Spleen (tissue), 11 donors: ENCODE measurements around the gene PLCB1. TPM values are rescaled to one million over a fixed set of nuclear protein-coding genes. Genes with fewer than 3 reads are reported as not detected.

ENCODE experiments used
- DNase-seq: peaks from one replicate; pipeline ENCODE4 v3.0.0-alpha.2; 2020
- H3K27ac ChIP-seq, 8 donors: fragments of 200-600 bp; sonication (generic) in 7 of 8; 1 replicate in 4 of 8; 2 replicates in 4 of 8; pipeline versions ENCODE4 v1.5.0 to v1.8.0; 2016 to 2021; ENCODE audit warnings: inconsistent platforms in 4 of 8, mild to moderate bottlenecking in 4 of 8, moderate library complexity in 1 of 8
- H3K27me3 ChIP-seq, 7 donors: fragments of 200-600 bp; sonication (generic) in 6 of 7; replicated peaks in 1 of 7; 1 replicate in 4 of 7; 2 replicates in 3 of 7; pipeline versions ENCODE4 v1.5.0 to v1.8.0; 2016 to 2021; ENCODE audit warnings: inconsistent platforms in 3 of 7, mild to moderate bottlenecking in 1 of 7
- H3K36me3 ChIP-seq, 6 donors: fragments of 200-600 bp; sonication (generic) in 5 of 6; 1 replicate in 4 of 6; 2 replicates in 2 of 6; pipeline versions ENCODE4 v1.5.0 to v1.8.0; 2016 to 2021; ENCODE audit warnings: inconsistent platforms in 2 of 6
- H3K4me1 ChIP-seq, 6 donors: fragments of 200-600 bp; sonication (generic) in 5 of 6; 1 replicate in 3 of 6; 2 replicates in 3 of 6; pipeline versions ENCODE4 v1.5.0 to v1.8.0; 2016 to 2021; ENCODE audit warnings: inconsistent platforms in 3 of 6
- H3K4me3 ChIP-seq, 8 donors: fragments of 200-600 bp; sonication (generic) in 7 of 8; 1 replicate in 4 of 8; 2 replicates in 4 of 8; pipeline versions ENCODE4 v1.5.0 to v1.8.0; 2016 to 2021; ENCODE audit warnings: inconsistent platforms in 4 of 8, mild to moderate bottlenecking in 4 of 8, moderate library complexity in 2 of 8
- H3K9me3 ChIP-seq, 8 donors: fragments of 200-600 bp; sonication (generic) in 7 of 8; 1 replicate in 4 of 8; 2 replicates in 4 of 8; pipeline versions ENCODE4 v1.5.0 to v1.8.0; 2016 to 2021; ENCODE audit warnings: inconsistent platforms in 4 of 8
- CTCF ChIP-seq, 11 experiments: fragments of 200-600 bp in 7 of 11; fragments of 450-650 bp in 4 of 11; sonication (generic) in 4 of 11; IDR thresholded peaks in 8 of 11; conservative IDR thresholded peaks in 3 of 11; 1 replicate in 7 of 11; 2 replicates in 4 of 11; pipeline versions ENCODE4 v1.4.0 to v1.8.0; 2016 to 2021; ENCODE audit warnings: antibody characterized with exemption in 11 of 11, inconsistent platforms in 4 of 11, mild to moderate bottlenecking in 1 of 11
- POLR2A ChIP-seq, 3 donors: fragments of 450-650 bp; IDR thresholded peaks; one replicate each; pipeline ENCODE4 v1.5.1; 2017; ENCODE audit warnings: antibody characterized with exemption in 3 of 3, mild to moderate bottlenecking in 1 of 3
- POLR2AphosphoS5 ChIP-seq, 3 donors: sonication (generic); formaldehyde crosslinking; IDR thresholded peaks; one replicate each; pipeline ENCODE4 v1.5.1; 2017; ENCODE audit warnings: antibody characterized with exemption in 3 of 3
- WGBS, 5 donors: extraction: QIAGEN DNeasy Blood & Tissue Kit in 3 of 5; methylation state at CpG; one replicate each; pipeline versions ENCODE4 v1.1.5 to v1.1.7; 2013 to 2018; 5-methylcytosine and 5-hydroxymethylcytosine counted together
- intact Hi-C: fragments of 100-400 bp; cut with DNase I; formaldehyde crosslinking; loops from one replicate; pipeline ENCODE4 v1.15.0; 2023; ENCODE audit warnings: low total_unique reads
- polyA plus RNA-seq, 3 donors: library from polyadenylated mRNA; stranded (reverse); fragments of 200-250 nt; gene quantifications; one replicate each; pipeline ENCODE4 v1.2.1, GENCODE V29; 2013
- total RNA-seq, 7 donors: library from RNA; depleted of rRNA in 3 of 7; stranded (reverse); fragments of >200 nt in 3 of 7; fragmentation: NEBNext Ultra II Directional in 4 of 7; extraction: Animal tissue kit (Norgen Biotek cat#: 25700) in 4 of 7; gene quantifications; one replicate each; pipeline versions ENCODE4 v1.1.0 to v1.2.1, GENCODE V29; 2016 to 2021
- donor health status: healthy with polysubstance abuse.
- donor health status: DM: no; HTN: no; CAD: no; lungs with moderate emphysema.
- donor health status: DM: no; HTN: no; CAD: no.
- donor health status: Bipolar disorder and iron deficiency.
- donor health status: healthy.
- donor health status: DM: no; HTN: no; CAD: no.
- donor health status: DM: yes; HTN: yes; CAD: no.

Gene PLCB1
- total and polyA plus RNA-seq, 10 donors, result 1.0 to 33.7 (median 16.2) TPM

DNA sequence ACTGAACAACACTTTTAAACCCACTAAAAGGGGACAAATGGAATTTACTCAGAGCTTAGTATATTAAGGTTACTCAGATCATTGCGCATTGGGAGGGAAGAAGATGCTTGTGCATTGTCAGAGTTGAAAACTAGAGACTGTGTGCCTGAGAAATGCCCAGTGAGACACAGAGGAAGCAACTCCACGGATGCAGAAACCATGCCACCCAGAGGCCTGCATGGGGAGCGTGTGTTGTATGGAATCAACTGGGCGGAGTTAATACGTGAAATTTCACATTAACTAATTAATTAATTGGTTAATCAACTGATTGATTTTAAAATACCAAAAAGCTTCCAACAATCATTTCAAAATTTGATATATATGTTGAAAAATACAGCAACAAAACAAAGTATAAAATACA lies 391.6 kb downstream of the PLCB1 start:
- Histone ChIP-seq H3K27ac (no peak overlapping the region), H3K4me3 (no peak overlapping the region), H3K27me3 (no peaks in the 10 kb centered on the region), H3K36me3 (no peaks in the 10 kb centered on the region), H3K9me3 (no peaks in the 10 kb centered on the region), H3K4me1 (peaks cover 0 to 10% (median 0%) of the 10 kb centered on the region in 6 donors)
- 73 to 87% (median 81%) methylated on average over 5 of the region's 5 CpGs for WGBS, 5 donors
- TF ChIP-seq CTCF (IDR thresholded peaks at IDR 0.05 in 8 of 11, conservative IDR thresholded peaks at IDR 0.05 in 3 of 11) (no peak), POLR2AphosphoS5 (IDR thresholded peaks at IDR 0.05) (no peak), POLR2A (IDR thresholded peaks at IDR 0.05) (no peak)
- DNase-seq, result no peak
- intact Hi-C loops, result no loop called here

DNA sequence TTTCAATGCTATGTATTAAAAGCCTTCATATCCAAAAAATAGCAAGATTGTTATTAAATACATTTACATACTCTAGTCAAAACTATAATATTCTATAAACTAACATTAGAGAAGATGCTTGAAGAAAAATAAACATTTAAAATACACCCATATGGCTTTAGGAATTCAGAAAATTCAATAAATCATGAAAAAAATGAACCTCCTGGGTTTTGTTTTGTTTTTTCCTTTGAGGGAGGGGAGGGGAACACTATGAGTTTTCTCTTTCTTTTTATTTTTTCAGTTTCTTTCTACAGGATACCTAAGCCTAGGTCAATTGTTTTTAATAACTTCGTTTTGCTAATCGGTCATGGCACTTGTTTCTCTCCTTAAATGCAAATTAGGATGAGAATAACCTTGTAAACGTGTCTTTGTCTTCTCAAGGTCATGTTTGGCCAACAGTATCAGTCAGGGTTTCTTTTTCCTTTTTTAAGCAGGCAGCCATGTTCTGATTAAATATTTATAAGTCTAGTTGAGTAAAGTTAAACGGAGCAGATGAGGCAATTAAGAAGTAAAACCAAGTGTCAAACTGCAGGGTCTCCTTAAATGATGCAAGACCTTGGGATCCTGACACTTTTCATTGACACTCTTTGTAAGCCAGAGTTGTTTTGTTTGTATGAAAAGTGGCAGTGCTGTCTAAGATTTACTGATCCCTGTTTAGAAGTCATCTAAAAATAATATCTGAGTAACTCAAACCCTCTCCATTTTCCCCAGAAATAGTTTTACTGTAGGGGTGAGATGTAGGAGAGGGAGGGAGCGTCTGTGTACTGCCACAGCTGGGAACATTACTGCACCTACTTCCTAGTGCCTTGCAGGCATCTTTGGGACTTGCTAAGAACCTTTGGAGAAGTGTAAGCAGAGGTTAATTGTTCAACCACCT lies 392.3 kb downstream of the PLCB1 start:
- Histone ChIP-seq H3K4me3 (no peak overlapping the region), H3K27ac (no peak overlapping the region), H3K4me1 (peaks cover 0 to 5% (median 0%) of the 10 kb centered on the region in 6 donors), H3K36me3 (no peaks in the 10 kb centered on the region), H3K9me3 (no peaks in the 10 kb centered on the region), H3K27me3 (no peaks in the 10 kb centered on the region)
- intact Hi-C loops, result no loop called here
- TF ChIP-seq CTCF (IDR thresholded peaks at IDR 0.05 in 8 of 11, conservative IDR thresholded peaks at IDR 0.05 in 3 of 11), result no peak
- TF ChIP-seq POLR2A (IDR thresholded peaks at IDR 0.05), result no peak
- no peak for TF ChIP-seq POLR2AphosphoS5 (IDR thresholded peaks at IDR 0.05)
- 49 to 73% (median 53%) methylated on average over 5 of the region's 5 CpGs for WGBS, 5 donors
- no peak for DNase-seq

GRCh38 chr20:8525017-8525343 lies 392.9 kb downstream of the PLCB1 start:
- Histone ChIP-seq H3K9me3 (no peaks in the 10 kb centered on the region), H3K27me3 (no peaks in the 10 kb centered on the region), H3K4me3 (no peak overlapping the region), H3K4me1 (peaks cover 0 to 3% (median 0%) of the 10 kb centered on the region in 6 donors), H3K36me3 (no peaks in the 10 kb centered on the region), H3K27ac (no peak overlapping the region)
- intact Hi-C loops, result no loop called here
- no peak for TF ChIP-seq POLR2AphosphoS5 (IDR thresholded peaks at IDR 0.05)
- DNase-seq, result no peak

GRCh38 chr20:8526610-8527009 lies 394.5 kb downstream of the PLCB1 start:
- peaks cover 0 to 3% (median 0%) of the 10 kb centered on the region in 6 donors for H3K4me1 ChIP-seq
- DNase-seq, result no peak
- WGBS, 5 donors, result 92 to 99% (median 95%) methylated on average over 2 of the region's 2 CpGs
- no peaks in the 10 kb centered on the region for H3K27me3 ChIP-seq
- H3K9me3 ChIP-seq, result no peaks in the 10 kb centered on the region
- no peak overlapping the region for H3K27ac ChIP-seq
- H3K36me3 ChIP-seq, result no peaks in the 10 kb centered on the region
- intact Hi-C loops, result no loop called here
- TF ChIP-seq POLR2A (IDR thresholded peaks at IDR 0.05), result no peak
- no peak for TF ChIP-seq POLR2AphosphoS5 (IDR thresholded peaks at IDR 0.05)
- no peak for TF ChIP-seq CTCF (IDR thresholded peaks at IDR 0.05 in 8 of 11, conservative IDR thresholded peaks at IDR 0.05 in 3 of 11)
- no peak overlapping the region for H3K4me3 ChIP-seq
